ENCODE measurements around the gene PPIL4.

DNA sequence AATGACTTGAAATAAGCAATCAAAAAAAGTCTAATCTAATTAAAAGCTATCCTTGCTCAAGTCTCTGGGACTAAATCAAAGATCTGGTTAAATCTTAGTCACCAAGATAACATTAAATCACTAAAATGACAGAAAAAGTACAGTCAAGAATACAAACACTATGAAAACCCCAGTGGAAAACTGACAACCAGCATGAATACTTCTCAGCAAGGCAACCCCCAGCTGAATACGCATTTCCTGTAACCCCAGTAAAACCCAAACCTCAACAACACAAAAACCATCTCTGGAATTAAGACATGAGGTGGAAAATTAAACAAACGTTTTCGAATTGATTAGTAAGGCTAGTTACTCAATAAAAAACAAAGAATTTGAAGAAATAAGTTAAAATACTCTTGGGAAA lies 37.4 kb downstream of the PPIL4 start:
- TF ChIP-seq, protein P1, sequence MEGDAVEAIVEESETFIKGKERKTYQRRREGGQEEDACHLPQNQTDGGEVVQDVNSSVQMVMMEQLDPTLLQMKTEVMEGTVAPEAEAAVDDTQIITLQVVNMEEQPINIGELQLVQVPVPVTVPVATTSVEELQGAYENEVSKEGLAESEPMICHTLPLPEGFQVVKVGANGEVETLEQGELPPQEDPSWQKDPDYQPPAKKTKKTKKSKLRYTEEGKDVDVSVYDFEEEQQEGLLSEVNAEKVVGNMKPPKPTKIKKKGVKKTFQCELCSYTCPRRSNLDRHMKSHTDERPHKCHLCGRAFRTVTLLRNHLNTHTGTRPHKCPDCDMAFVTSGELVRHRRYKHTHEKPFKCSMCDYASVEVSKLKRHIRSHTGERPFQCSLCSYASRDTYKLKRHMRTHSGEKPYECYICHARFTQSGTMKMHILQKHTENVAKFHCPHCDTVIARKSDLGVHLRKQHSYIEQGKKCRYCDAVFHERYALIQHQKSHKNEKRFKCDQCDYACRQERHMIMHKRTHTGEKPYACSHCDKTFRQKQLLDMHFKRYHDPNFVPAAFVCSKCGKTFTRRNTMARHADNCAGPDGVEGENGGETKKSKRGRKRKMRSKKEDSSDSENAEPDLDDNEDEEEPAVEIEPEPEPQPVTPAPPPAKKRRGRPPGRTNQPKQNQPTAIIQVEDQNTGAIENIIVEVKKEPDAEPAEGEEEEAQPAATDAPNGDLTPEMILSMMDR (IDR thresholded peaks at IDR 0.05) = no peak
- no peak for TF ChIP-seq POLR2A (IDR thresholded peaks at IDR 0.05)

Measured in testis (tissue), 2 donors.